ENCODE data around the gene PERM1.

DNA sequence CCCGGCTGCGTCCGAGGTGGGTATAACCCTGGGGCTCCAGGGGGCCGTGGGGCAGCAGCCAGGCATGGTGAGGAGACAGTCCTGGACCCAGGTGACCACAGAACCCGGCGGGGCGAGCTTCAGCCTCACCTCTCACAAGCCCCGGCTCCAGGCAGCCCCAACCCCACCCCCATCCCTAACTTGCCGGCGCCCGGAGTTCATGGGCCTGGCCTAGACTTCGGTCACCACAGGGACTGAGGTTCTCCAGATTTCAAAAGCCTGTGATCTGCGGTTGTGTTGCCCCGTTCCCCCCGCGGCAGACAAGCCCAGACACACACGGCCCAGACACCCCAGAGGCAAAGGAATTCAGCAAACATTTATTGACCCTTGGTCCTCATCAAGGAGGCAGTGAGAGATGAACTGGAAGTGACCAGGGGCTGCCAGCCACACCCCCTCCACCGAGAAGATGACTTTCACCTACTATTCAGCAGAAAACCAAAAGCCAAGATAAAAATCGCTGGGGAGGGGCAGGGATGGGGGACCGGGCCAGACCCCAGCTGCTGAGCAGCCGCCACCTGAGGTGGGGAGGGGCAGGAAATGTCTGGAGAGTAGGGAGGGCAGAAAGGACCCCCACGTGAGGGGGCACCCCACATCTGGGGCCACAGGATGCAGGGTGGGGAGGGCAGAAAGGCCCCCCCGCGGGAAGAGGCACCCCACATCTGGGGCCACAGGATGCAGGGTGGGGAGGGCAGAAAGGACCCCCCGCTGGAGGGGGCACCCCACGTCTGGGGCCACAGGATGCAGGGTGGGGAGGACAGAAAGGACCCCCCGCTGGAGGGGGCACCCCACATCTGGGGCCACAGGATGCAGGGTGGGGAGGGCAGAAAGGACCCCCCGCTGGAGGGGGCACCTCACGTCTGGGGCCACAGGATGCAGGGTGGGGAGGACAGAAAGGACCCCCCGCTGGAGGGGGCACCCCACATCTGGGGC is 14.1 kb upstream of the PERM1 start:
- TF ChIP-seq, protein P1, sequence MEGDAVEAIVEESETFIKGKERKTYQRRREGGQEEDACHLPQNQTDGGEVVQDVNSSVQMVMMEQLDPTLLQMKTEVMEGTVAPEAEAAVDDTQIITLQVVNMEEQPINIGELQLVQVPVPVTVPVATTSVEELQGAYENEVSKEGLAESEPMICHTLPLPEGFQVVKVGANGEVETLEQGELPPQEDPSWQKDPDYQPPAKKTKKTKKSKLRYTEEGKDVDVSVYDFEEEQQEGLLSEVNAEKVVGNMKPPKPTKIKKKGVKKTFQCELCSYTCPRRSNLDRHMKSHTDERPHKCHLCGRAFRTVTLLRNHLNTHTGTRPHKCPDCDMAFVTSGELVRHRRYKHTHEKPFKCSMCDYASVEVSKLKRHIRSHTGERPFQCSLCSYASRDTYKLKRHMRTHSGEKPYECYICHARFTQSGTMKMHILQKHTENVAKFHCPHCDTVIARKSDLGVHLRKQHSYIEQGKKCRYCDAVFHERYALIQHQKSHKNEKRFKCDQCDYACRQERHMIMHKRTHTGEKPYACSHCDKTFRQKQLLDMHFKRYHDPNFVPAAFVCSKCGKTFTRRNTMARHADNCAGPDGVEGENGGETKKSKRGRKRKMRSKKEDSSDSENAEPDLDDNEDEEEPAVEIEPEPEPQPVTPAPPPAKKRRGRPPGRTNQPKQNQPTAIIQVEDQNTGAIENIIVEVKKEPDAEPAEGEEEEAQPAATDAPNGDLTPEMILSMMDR (IDR thresholded peaks at IDR 0.05; ENCODE audit: low read length), result no peak
- TF ChIP-seq EZH2 (IDR thresholded peaks at IDR 0.05; ENCODE audit: borderline replicate concordance, low read length), result no peak

Data from OCI-LY1 (cell line).